COLO829 (cell line): ENCODE results near the gene BPGM.

ENCODE experiments used
- DNase-seq: peaks from one replicate; pipeline ENCODE4 v3.0.0; 2012; ENCODE audit warnings: low spot score

Gene BPGM

DNA sequence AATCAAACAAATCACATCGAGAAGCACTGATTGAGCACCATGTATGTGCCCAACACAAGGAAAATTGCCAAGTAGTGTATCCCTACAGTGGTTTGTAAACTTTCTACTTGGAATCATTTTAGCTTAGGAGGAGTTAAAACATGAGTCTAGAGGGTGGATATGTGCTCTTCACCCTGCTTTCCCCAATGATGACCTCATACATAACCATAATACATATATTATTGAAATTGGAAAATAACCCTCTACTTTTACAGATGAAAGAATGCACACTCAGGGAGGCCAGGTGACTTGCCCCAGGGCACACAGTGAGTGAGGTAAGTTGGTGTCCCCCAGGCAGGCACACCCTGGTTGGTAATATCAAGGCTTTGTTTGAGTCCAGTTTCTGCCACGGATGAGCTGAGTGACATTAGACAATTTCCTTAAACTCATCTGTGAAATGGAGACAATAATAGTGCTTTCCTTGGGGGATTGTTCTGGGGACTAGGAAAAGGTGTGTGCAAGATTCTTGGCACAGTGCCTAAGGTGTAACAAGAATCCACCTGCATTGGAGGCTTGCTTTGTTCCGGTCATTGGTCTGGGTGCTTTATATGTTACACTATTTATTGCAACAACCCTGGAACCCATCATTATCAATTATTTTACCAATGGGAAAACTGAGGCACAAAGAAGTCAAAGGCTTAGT, 50.7 kb downstream of the BPGM start:
- no peak for DNase-seq

DNA sequence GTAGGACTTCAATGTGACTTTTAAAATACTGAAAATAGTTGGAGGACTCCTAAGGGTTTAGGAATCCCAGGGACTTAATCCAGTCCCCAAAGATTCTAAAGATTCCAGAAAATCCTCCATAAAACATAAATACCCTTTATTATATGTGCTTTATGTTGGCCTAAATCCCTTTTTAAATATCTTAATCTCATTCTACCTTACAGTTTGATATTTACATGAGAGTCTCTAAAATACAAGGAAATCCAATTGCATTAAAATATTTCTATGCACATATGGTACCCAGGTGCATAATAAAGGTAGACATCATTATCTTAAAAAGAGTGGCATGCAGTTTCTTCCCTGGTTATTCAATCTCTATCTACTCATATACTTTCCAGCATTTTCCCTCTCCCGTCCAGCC, 51.8 kb downstream of the BPGM start:
- no peak for DNase-seq

DNA sequence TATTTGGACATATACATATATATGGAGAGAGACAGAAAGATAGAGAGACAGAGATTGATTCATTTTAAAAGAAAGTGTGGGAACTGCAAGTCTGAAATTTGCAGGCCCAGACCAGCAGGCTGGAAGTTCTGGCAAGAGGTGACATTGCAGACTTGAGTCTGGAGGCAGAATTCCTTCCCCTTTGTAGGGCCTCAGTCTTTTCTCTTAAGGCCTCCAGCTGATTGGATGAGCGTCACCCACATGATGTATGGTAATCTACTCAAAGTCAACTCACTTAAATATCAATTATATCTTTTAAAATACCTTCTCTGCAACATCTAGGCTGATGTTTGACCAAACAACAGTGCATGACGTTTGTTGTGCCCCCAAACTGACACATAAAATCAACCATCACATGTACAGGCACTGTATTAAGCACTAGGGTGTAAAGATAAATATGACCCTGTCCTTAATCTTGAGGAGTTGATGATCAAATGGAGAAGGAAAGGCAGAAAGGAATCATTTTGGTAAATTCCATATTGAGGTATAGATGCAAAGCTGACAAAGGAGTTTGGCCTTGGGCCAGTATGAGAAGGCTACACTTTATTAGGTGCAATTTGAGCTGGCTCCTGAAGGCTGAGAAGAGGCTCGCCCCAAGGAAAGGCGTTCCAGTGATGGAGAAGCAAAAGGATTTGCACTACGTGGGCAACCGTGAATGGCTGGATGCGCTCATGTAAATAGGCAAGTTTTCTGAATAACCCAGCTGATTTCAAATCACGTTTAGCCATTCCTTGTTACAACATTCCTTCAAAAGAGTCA, 52.6 kb downstream of the BPGM start:
- DNase-seq: no peak

DNA sequence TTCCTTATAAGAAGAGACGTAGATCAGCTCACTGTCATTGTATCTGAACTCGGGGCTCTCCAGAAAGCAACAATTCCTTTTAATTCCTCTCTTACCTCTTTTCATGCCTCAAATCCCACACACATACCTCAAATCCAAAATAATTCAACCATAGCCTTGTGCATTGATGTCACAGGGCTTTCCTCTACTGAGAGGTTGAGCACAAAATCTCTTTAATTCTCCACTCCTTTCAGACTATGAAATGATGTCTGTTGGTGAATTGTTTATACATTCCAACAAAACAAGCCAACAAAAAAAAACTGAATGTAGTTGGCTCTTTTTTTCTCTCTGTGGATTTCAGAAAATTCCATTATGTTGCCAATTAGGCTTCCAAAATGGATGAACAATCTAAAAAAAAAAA, 53.2 kb downstream of the BPGM start:
- DNase-seq: no peak

DNA sequence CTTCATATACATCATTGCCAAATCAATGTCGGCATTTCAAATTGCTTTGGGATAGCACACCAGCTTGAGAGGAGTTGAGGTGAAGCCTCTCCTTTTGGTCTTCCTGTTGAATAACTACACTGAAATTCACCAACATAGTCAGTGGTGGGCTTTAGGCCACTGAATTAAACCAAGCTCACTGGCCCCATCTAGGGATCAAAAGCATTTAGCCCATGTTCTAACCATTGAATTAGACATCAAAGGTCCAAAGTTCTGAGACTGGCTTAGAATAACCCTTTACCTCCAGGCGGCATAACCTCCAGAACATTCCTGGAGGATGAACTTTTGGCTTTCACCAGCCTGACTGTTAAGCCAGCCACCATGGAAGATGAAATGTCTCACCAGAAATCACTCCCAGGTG, 54.6 kb downstream of the BPGM start:
- no peak for DNase-seq

DNA sequence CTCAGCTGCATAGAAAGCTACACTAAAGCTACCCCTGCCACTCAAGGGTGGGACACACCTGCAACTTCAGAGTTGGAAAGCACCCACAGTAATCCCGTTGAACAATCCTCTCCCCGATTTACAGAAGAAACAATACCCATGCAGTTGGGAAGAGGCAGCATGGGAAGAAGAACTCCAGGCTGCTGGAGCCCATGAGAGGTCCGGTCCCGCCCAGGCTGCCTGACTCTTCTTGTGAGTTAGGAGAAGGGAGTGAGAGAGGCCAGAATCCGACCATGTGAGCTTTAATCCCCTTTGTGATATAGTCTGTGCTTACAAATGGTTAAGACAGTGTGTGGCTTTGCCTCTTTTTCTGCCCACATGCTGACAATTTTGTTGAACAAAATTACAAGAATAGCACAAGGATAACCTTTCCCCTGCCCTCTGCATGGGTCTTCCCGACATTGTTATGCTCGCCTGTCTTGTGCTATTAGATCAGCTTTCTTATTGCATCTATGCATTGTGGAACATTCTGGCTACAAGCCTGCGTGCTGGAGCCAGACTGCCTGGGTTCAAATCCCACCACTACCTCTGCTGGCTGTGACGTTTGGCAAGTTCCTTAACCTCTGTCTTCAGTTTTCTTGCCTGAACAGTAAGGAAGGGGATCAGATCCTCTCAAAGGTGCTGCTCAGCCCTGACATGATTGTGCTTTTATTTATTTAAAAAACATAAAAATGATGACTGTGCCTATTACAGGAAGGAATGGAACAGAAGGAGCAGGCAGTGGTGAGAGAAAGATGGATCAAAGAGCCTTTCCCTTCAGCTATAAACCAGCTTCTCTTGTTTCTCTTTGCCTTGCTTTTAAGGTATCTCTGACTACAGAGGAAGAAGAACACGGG, 56.0 kb downstream of the BPGM start:
- DNase-seq: no peak

DNA sequence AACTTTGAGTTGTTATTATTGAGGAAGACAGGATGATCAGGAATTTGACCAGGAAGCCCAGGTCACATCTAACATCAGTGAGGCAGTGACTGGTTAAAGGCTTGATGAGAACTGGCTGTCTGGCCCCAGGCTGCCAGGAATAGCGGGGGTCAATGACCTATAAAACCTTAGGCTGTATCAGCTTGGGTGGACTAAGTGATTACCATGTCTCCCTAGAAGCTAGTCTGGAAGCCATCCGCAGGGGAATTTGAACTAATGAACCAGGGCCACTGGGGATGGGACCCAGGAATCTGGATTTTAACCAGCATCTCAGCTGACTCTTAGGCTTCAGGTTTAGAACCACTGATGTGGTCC, 56.6 kb downstream of the BPGM start:
- DNase-seq: no peak

DNA sequence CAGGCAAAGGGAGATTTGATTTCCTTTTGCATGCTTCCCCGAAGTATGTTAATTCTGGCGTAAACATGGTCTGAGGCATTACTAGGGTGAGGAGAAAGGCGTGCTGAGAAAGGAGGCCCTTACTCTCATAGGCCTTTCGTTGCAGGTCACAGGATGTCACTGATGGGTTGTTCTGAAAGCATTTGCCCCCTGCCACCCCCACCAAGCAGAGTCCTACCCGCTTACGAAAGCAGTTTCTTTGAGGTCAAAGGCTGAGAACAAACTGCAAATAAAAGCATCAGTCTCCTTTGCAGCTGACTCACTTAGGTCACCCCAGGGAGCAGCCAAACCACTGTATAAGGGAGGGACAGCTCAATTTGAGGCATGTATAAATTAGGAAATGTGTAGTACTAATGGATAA, 57.1 kb downstream of the BPGM start:
- no peak for DNase-seq

DNA sequence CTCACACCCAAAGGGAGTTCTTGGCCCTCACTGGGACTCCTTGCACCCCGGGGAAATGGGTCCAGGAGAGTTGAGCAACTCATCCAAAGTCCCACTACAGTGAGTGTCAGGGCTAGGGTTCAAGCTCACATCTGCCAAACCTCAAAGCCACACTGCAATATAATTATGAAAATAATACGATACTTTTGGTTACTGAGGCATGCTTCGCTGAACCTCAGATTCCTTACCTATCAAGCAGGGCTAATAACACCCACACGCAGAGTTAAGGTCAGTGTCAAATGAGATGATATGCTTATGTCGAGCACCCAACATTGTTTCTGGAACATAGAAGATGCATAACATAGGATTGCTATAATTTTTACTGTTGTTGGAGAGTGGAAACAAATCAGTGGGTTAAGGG, 58.2 kb downstream of the BPGM start:
- DNase-seq: no peak

DNA sequence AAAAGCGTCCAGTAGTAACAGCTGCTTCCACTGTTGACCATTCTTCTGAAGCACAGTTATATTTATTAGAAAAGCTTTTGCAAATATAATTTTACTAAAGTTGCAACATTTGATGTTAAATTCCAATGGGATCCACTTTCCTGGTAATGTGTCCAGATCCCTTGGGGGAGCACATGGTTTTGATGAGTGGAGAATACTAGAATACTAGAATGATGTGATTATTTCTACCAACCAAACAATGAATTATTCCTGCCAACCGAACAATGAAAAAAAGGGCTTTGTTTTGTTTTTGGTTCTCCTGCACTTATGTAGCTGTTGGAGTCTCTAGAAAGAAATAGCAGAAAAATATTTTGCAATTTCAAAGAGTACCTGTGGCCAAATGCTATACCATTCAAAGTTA, 59.1 kb downstream of the BPGM start:
- no peak for DNase-seq

DNA sequence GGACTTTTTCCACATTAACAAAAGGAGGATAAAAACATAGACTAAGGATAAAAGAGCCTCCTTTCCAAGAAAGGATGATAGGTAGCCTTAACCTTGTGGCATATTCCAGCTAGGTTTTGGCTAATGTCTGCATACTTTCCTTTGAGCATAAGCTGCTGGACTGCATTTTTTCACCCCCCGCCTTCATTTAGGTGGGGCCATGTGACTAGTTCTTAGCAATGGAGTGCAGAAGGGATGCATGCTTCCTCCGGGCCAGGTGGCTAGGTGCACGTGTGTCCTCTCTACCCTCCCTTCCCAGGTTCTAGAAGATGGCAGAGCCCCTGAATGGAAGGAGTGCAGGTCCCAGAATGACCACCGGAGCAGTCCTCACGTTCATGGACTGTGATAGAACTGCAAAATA, 59.8 kb downstream of the BPGM start:
- no peak for DNase-seq

DNA sequence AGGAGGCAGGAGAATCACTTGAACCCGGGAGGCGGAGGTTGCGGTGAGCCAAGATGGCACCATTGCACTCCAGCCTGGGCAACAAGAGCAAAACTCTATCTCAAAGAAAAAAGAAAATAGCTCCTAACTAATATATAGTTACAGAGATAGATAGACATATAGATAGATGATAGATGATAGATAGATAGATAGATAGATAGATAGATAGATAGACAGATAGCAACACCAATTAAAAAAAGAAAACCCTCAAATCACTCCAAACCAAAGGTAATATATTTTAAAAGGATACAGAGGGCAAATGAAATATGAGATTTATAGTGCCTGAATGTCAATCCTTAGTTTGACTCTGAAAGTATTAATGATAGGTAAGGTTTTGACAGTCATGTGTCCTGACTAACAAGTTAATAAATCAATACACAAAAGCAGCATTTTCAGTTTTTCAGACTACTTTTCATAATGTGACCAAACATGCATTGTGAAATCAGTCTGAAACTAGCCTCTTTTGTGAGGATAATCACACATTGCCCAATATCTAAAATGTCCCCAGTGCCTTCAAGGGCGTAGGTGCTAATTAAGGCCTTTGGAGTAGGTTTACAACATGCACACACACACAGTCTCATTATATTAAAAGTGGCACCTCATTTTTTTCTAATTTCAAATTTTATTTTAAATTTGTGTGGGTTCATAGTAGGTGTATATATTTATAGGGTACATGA, 61.2 kb downstream of the BPGM start:
- DNase-seq: no peak

DNA sequence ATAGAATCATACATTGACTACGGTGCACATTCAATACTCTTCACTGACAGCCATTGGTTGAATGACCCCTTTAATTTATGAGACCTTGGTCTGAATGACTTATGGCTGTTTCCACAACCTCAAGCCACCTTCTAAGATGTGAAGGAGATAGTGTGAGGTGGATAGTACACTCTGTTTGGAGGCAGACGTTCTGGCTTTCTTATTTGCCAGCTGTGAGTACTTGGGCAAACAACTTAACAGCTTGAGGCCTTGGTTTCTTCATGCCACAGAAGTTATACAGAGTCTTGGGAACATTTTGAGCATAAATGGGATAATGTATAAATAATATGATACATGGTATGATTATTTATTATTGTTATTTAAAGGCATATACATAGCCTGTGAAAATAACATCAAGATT, 62.0 kb downstream of the BPGM start:
- no peak for DNase-seq

DNA sequence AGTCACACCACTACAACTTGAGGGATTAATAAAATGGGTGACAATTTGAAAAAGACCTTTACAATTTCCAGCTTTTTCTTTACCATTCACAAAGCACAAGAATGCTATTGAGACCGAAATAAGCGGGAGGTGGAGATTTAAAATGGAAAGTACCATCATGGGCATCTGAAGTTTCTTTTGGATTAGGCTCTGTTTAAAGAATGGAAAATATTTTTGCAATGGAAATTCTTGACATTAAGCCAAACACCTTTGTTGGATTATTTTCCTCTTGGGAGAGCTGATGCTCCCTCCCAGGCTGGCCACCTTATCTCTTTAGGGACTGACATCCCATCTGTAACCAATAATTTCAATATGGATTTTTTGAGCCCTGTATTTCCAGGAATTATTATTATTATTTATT, 62.5 kb downstream of the BPGM start:
- DNase-seq: no peak

DNA sequence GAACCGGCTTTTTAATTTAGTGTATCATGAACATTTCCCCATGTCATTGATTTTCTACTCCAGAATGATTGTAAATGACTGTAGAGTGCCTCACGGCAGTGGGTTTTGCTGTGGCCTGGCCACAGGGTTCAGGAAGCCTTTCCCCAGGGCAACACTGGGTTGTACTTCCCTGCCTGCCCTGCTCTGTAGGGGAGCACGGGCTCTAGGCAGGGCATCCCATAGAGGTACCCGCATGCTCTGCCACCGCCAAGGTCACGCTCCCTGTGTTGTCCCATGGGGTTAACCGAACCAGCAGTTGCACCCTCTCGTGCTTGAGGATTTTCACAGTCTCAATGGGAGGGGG, 63.8 kb downstream of the BPGM start:
- no peak for DNase-seq

DNA sequence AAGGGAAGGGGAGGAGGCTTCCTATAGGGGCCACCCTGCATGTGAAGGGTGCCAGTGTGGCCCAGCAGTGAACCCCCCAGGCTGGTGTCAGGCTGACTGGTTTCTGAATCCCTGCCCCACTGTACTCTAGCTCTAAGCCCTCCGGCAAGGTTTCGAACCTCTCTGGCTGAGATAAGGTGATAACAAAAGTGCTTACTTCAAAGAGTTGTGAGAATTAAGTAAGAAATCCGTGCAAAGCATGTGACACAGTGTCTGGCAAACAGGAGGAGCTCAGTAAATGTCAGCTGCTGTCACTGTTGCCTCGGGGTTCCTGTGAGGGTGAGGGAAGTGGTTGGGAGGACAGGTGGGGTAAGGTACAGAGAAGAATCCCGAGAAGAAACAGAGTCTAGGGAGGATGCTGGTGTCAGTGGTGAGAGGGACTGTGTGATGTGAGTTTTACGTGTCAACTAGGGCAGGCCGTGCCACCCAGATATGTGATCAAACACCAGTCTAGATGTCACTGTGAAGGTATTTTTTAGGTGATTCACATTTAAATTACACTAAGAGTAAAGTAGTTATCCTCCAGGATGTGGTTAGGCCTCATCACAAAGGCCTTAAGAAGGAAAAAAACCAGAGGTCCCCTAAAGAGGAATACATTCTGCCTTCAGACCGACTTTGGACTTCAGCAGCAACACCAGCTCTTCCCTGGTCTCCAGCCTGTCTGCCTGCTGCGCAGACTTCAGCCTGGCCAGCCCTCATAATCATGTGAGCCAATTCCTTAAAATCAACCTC, 64.4 kb downstream of the BPGM start:
- no peak for DNase-seq

DNA sequence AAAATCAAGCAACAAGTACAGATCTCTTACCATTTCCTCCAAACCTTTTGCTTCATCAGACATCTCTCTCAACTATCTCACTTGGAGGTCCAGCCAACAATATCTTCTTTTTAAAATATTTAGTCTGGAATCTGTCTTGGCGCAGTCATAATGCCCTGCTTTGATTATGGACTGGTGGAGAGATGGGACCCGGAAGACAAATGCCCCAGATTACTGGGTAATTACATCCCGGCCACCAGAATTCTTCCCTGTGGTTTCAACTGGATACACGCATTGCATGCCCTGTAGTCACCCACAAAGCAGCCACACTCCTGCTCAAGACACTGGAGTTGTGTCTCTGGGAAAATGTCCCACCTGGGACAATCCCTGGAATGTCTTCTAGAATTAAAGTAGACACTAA, 65.5 kb downstream of the BPGM start:
- DNase-seq: no peak

DNA sequence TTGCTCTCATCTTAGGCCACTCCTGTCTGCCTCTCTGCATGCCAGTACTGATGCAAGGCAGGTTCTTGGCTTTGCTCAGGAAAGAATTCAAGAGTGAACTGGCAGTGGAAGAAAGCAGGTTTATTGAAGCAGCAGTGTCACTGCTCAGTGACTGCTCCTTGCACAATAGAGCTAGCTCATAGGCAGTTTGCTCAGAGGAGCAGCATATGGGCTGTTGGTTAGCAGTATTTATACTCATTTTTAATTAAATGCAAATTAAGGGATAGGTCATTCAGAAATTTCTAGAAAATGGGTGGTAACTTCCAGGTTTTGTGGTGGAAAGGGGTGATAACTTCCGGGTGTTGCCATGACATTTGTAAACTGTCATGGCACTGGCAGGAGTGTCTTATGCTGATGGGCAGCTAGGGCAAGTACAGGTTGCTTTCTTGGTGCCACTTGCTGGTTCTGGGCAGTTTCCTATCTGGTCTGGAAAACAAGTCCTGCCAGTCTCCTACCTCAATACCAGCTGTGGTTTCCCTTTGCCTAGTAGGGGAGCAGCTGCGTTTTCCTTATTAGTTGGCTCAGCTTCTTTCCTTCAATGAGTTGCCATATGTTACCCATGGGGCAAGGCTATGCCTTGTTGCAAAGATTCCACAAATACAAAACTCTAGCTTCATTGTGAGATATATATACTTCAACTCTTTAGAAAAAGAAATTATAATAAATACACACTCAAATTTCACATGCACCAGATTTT, 68.0 kb downstream of the BPGM start:
- DNase-seq: no peak

DNA sequence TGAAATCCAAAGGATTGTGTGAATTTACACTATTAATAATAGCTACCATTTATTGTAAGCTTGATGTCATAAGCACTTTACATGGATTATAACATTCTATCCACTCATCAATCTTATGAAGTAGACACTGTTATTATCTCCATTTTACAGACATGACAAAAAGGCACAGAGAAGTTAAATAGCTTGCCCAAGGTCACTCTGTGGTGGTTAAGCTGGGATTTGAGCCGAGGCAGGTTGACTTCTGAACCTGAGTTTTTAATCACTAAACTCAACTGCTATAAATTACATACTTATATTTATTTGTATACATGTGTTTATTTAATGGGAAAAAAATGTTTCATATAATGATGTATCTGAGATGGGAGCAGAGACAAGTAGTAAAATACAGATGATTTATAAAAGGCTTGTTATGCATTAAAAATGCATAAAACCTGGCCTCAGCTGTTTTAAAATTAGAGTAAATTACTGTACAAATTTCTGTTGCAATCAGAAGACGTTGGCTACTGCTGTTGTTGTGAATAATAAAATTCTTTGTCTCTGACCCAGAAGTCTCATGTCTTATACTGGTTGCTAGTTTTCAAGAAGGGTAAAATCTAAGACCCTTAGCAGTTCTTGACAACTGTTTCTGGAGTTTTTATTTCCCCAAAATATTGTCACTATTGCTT, 71.7 kb downstream of the BPGM start:
- no peak for DNase-seq
